ENCODE data around the gene CCSER1. TPM values are rescaled to one million over a fixed set of nuclear protein-coding genes. Genes with fewer than 3 reads are reported as not detected.
"Not testable (repeated sequence)": the region's sequence is repeated elsewhere in the genome, so short reads cannot be mapped to it uniquely, and the experiment has no call there.

The CCSER1 gene
- total RNA-seq, 1 experiment from 2014 or later: not detected

GRCh38 chr4:90824266-90825150, 697.3 kb downstream of the CCSER1 start:
- no peak for DNase-seq (ENCODE audit: low read depth)

GRCh38 chr4:90825849-90826248, 698.7 kb downstream of the CCSER1 start:
- no peak for DNase-seq (ENCODE audit: low read depth)

GRCh38 chr4:90833706-90834105, 706.5 kb downstream of the CCSER1 start:
- DNase-seq (ENCODE audit: low read depth): no peak

- DNase-seq (ENCODE audit: low read depth): no peak
Measured at GRCh38 chr4:90837241-90837640, 710.0 kb downstream of the CCSER1 start.

- DNase-seq (ENCODE audit: low read depth): not testable (repeated sequence)
Measured at GRCh38 chr4:90838859-90839258, 711.7 kb downstream of the CCSER1 start.

- DNase-seq (ENCODE audit: low read depth): no peak
Measured at GRCh38 chr4:90840291-90840690, 713.1 kb downstream of the CCSER1 start.

- no peak for DNase-seq (ENCODE audit: low read depth)
Measured at GRCh38 chr4:90840828-90841227, 713.6 kb downstream of the CCSER1 start.

- DNase-seq (ENCODE audit: low read depth): peak; percentile 16
Measured at GRCh38 chr4:90841676-90842075, 714.5 kb downstream of the CCSER1 start.

GRCh38 chr4:90842960-90843359, 715.8 kb downstream of the CCSER1 start:
- DNase-seq (ENCODE audit: low read depth): peak; percentile 1

GRCh38 chr4:90844241-90844640, 717.0 kb downstream of the CCSER1 start:
- DNase-seq (ENCODE audit: low read depth): no peak

- DNase-seq (ENCODE audit: low read depth): peak; percentile 26
Measured at GRCh38 chr4:90845777-90846176, 718.6 kb downstream of the CCSER1 start.

GRCh38 chr4:90852237-90852636, 725.0 kb downstream of the CCSER1 start:
- DNase-seq (ENCODE audit: low read depth): no peak

GRCh38 chr4:90855111-90855510, 727.9 kb downstream of the CCSER1 start:
- peak; percentile 4 for DNase-seq (ENCODE audit: low read depth)

- DNase-seq (ENCODE audit: low read depth): no peak
Measured at GRCh38 chr4:90857081-90857820, 730.1 kb downstream of the CCSER1 start.

GRCh38 chr4:90875791-90876190, 748.6 kb downstream of the CCSER1 start:
- no peak for DNase-seq (ENCODE audit: low read depth)

- no peak for DNase-seq (ENCODE audit: low read depth)
Measured at GRCh38 chr4:90876296-90876695, 749.1 kb downstream of the CCSER1 start.

- DNase-seq (ENCODE audit: low read depth): no peak
Measured at GRCh38 chr4:90883519-90883918, 756.3 kb downstream of the CCSER1 start.

GRCh38 chr4:90888571-90888970, 761.4 kb downstream of the CCSER1 start:
- DNase-seq (ENCODE audit: low read depth): no peak

GRCh38 chr4:90889171-90889570, 762.0 kb downstream of the CCSER1 start:
- no peak for DNase-seq (ENCODE audit: low read depth)

GRCh38 chr4:90903413-90903812, 776.2 kb downstream of the CCSER1 start:
- DNase-seq (ENCODE audit: low read depth): not testable (repeated sequence)

- DNase-seq (ENCODE audit: low read depth): no peak
Measured at GRCh38 chr4:90904021-90904420, 776.8 kb downstream of the CCSER1 start.

- DNase-seq (ENCODE audit: low read depth): no peak
Measured at GRCh38 chr4:90906239-90906638, 779.0 kb downstream of the CCSER1 start.

Data from LHCN-M2 (cell line).